Coronary artery (tissue), 2 donors: ENCODE data around the gene RALGAPA2.
"Not testable (repeated sequence)": the region's sequence is repeated elsewhere in the genome, so short reads cannot be mapped to it uniquely, and the experiment has no call there.

Experiments used
- DNase-seq: peaks from one replicate; pipeline ENCODE4 v3.0.0-alpha.2; 2017; ENCODE audit warnings: low spot score
- H3K27ac ChIP-seq, 2 donors: fragments of 200-600 bp; sonication (generic); one replicate each; pipeline ENCODE4 v1.5.1; 2016 to 2019
- H3K4me3 ChIP-seq: fragments of 200-600 bp; sonication (generic); 2 replicates; pipeline ENCODE4 v1.5.1; 2016; ENCODE audit warnings: mild to moderate bottlenecking, moderate library complexity
- CTCF ChIP-seq: fragments of 200-600 bp; sonication (generic); IDR thresholded peaks from one replicate; pipeline ENCODE4 v1.5.1; 2019; ENCODE audit warnings: antibody characterized with exemption

RALGAPA2 gene

GRCh38 chr20:20549704-20550103 lies 162.7 kb downstream of the RALGAPA2 start:
- TF ChIP-seq CTCF, result no peak
- DNase-seq, result no peak
- H3K4me3 ChIP-seq, result no peak overlapping the region
- no peak overlapping the region for H3K27ac ChIP-seq

GRCh38 chr20:20549267-20549612 lies 163.2 kb downstream of the RALGAPA2 start:
- TF ChIP-seq CTCF, result no peak
- no peak for DNase-seq

GRCh38 chr20:20548527-20549266 lies 163.7 kb downstream of the RALGAPA2 start:
- DNase-seq, result no peak
- Histone ChIP-seq H3K4me3 (no peak overlapping the region), H3K27ac (no peak overlapping the region)
- no peak for TF ChIP-seq CTCF

More at GRCh38 chr20:20549267-20549612, 163.2 kb downstream of the RALGAPA2 start:
- Histone ChIP-seq H3K27ac (no peak overlapping the region), H3K4me3 (no peak overlapping the region)

- Histone ChIP-seq H3K27ac (no peak overlapping the region), H3K4me3 (no peak overlapping the region)
- no peak for DNase-seq
- no peak for TF ChIP-seq CTCF
Measured at GRCh38 chr20:20547876-20548266, 164.6 kb downstream of the RALGAPA2 start.

GRCh38 chr20:20547221-20547875 lies 165.1 kb downstream of the RALGAPA2 start:
- no peak for TF ChIP-seq CTCF
- Histone ChIP-seq H3K27ac (no peak overlapping the region), H3K4me3 (no peak overlapping the region)
- no peak for DNase-seq

- TF ChIP-seq CTCF, result no peak
- Histone ChIP-seq H3K4me3 (no peak overlapping the region), H3K27ac (no peak overlapping the region)
- no peak for DNase-seq
Measured at GRCh38 chr20:20546402-20546801, 166.0 kb downstream of the RALGAPA2 start.

GRCh38 chr20:20543348-20543747 lies 169.1 kb downstream of the RALGAPA2 start:
- H3K27ac ChIP-seq, DNase-seq, H3K4me3 ChIP-seq: not testable (repeated sequence)
